Ishikawa (cell line): Measurements from ENCODE around the gene LCT.

ENCODE experiments used
- CEBPB ChIP-seq: IDR thresholded peaks from 2 replicates; pipeline ENCODE4 v1.6.1; 2012
- EGR1 ChIP-seq: IDR thresholded peaks from 2 replicates; pipeline ENCODE4 v1.6.1; 2012
- MAX ChIP-seq: IDR thresholded peaks from 2 replicates; pipeline ENCODE4 v1.6.1; 2012
- RAD21 ChIP-seq: IDR thresholded peaks from 2 replicates; pipeline ENCODE4 v1.6.1; 2012; ENCODE audit warnings: low read depth
- REST ChIP-seq: IDR thresholded peaks from 2 replicates; pipeline ENCODE4 v1.6.1; 2012; ENCODE audit warnings: low read depth, mild to moderate bottlenecking
- TAF1 ChIP-seq: IDR thresholded peaks from 2 replicates; pipeline ENCODE4 v1.6.1; 2012; ENCODE audit warnings: low read depth, mild to moderate bottlenecking
- TCF12 ChIP-seq: IDR thresholded peaks from 2 replicates; pipeline ENCODE4 v1.6.1; 2012; ENCODE audit warnings: low read depth
- TEAD4 ChIP-seq: IDR thresholded peaks from 2 replicates; pipeline ENCODE4 v1.6.1; 2012
- YY1 ChIP-seq: IDR thresholded peaks from 2 replicates; pipeline ENCODE4 v1.6.1; 2012; ENCODE audit warnings: low read depth

DNA sequence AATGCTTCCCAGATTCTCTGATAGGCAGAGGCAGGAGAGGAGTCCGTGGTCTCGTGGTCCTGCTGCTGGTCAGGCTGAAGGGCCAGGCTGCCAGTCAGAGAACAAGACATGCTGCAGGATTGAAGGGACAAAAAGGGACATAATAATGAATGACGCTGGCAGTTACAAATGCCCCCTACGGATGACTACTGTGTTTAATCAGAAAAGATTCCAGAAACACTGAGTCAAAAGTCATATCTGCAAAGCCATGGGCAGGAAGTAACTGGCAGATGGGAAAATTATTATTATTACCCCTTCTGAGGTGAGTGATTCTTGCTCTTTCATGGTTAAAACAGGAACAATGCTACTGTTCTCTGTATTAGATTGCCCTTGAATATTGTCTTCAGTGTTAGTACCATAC is 19.0 kb downstream of the LCT start:
- TF ChIP-seq CEBPB (no peak), MAX (no peak), RAD21 (no peak), REST (no peak), TEAD4 (no peak), TAF1 (no peak), TCF12 (no peak), YY1 (no peak), EGR1 (no peak)
